ENCODE data around the gene CCDC171. TPM values are rescaled to one million over a fixed set of nuclear protein-coding genes. Genes with fewer than 3 reads are reported as not detected.

Gene CCDC171
- total and polyA plus RNA-seq, 2 experiments from 2014 or later = 0.73 to 2.9 TPM

DNA sequence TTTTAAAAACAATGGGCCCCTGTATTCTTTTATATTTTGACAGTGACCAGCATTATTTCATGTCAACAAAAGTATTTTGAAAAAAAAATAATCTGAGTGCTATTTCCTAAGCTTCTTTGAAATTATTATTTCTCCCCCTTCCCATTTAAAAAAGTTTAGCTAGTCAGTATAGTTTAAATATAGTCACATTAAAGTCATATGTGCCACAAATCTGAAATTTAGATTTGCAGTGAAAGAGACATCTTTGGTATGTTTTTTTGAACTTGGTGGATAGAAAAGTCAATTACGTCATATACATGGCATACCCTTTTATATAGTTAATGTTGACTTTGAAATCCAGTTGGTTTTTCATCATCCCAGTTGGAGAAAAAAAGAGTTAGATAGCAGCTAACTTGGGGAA lies 297.0 kb downstream of the CCDC171 start:
- Histone ChIP-seq H4K20me1 (ENCODE audit: insufficient read depth, poor library complexity, severe bottlenecking) (no peaks in the 10 kb centered on the region), H2AFZ (no peak overlapping the region), H3K4me2 (no peak overlapping the region), H3K4me3 (no peak overlapping the region), H3K27me3 (no peaks in the 10 kb centered on the region), H3K9me3 (ENCODE audit: low read depth) (no peaks in the 10 kb centered on the region), H3K36me3 (replicated peaks; ENCODE audit: insufficient read depth, low read depth) (no peaks in the 10 kb centered on the region), H3K27ac (no peak overlapping the region), H3K4me1 (ENCODE audit: insufficient read depth) (no peaks in the 10 kb centered on the region), H3K9me2 (replicated peaks; ENCODE audit: insufficient read depth) (no peaks in the 10 kb centered on the region), H3K79me2 (no peaks in the 10 kb centered on the region)
- TF ChIP-seq EZH2 (IDR thresholded peaks at IDR 0.05; ENCODE audit: borderline replicate concordance) (no peak), EZH2phosphoT487 (IDR thresholded peaks at IDR 0.05; ENCODE audit: low read depth, severe bottlenecking, unreplicated experiment) (no peak)
- TF ChIP-seq, protein P1, sequence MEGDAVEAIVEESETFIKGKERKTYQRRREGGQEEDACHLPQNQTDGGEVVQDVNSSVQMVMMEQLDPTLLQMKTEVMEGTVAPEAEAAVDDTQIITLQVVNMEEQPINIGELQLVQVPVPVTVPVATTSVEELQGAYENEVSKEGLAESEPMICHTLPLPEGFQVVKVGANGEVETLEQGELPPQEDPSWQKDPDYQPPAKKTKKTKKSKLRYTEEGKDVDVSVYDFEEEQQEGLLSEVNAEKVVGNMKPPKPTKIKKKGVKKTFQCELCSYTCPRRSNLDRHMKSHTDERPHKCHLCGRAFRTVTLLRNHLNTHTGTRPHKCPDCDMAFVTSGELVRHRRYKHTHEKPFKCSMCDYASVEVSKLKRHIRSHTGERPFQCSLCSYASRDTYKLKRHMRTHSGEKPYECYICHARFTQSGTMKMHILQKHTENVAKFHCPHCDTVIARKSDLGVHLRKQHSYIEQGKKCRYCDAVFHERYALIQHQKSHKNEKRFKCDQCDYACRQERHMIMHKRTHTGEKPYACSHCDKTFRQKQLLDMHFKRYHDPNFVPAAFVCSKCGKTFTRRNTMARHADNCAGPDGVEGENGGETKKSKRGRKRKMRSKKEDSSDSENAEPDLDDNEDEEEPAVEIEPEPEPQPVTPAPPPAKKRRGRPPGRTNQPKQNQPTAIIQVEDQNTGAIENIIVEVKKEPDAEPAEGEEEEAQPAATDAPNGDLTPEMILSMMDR (IDR thresholded peaks at IDR 0.05; ENCODE audit: poor library complexity) = no peak
- no peak for DNase-seq (ENCODE audit: low spot score)
- WGBS (ENCODE audit: low lambda C conversion rate, missing lambda C conversion rate) = 97% methylated on average over 1 of the region's 1 CpG

DNA sequence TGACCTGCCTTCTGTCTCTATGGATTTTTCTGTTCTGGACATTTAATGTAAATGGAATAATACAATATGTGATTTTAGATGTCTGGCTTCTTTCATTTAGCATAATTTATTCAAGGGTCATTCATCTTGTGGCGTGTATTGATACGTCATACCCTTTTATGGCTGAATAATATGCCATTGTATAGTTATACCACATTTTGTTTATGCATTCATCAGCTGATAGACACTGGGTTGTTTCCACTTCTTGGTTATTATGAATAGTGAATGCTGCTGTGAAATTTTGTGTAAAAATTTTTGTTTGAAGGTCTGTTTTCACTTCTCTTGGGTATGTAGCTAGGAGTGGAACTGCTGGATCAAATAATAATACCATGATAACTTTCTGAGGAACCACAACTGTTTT lies 298.9 kb downstream of the CCDC171 start:
- no peaks in the 10 kb centered on the region for H3K9me2 ChIP-seq (replicated peaks; ENCODE audit: insufficient read depth)

DNA sequence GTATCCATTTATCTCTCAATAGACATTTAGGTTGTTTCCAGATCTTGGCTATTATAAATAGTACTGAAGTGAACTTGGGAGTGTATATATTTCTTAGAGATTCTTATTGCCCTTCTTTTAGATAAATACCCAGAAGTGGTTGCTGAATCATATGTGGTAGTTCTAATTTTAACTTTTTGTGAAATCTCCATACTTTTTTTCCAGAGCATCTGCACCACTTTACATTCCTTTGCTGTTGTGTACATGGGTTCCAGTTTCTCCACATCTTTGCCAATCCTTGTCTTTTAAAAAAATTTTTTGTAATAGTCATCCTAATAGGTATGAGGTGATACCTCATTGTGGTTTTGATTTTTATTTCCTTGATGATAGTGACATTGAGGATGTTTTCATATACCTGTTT lies 303.7 kb downstream of the CCDC171 start:
- TF ChIP-seq EZH2phosphoT487 (IDR thresholded peaks at IDR 0.05; ENCODE audit: low read depth, severe bottlenecking, unreplicated experiment) (no peak), EZH2 (IDR thresholded peaks at IDR 0.05; ENCODE audit: borderline replicate concordance) (no peak)
- TF ChIP-seq, protein P1 (IDR thresholded peaks at IDR 0.05; ENCODE audit: poor library complexity) = no peak
- no peak for DNase-seq (ENCODE audit: low spot score)
- Histone ChIP-seq H2AFZ (no peak overlapping the region), H3K27ac (no peak overlapping the region), H3K9me2 (replicated peaks; ENCODE audit: insufficient read depth) (no peaks in the 10 kb centered on the region), H3K4me3 (no peak overlapping the region), H3K9me3 (ENCODE audit: low read depth) (no peaks in the 10 kb centered on the region), H3K4me2 (no peak overlapping the region), H3K36me3 (replicated peaks; ENCODE audit: insufficient read depth, low read depth) (no peaks in the 10 kb centered on the region), H4K20me1 (ENCODE audit: insufficient read depth, poor library complexity, severe bottlenecking) (no peaks in the 10 kb centered on the region), H3K79me2 (no peaks in the 10 kb centered on the region), H3K27me3 (no peaks in the 10 kb centered on the region), H3K4me1 (ENCODE audit: insufficient read depth) (no peaks in the 10 kb centered on the region)

More for the DNA sequence above, 298.9 kb downstream of the CCDC171 start:
- Histone ChIP-seq H3K27ac (no peak overlapping the region), H3K9me3 (ENCODE audit: low read depth) (no peaks in the 10 kb centered on the region), H3K4me3 (no peak overlapping the region), H3K4me1 (ENCODE audit: insufficient read depth) (no peaks in the 10 kb centered on the region), H3K79me2 (no peaks in the 10 kb centered on the region), H2AFZ (no peak overlapping the region), H3K27me3 (no peaks in the 10 kb centered on the region), H4K20me1 (ENCODE audit: insufficient read depth, poor library complexity, severe bottlenecking) (no peaks in the 10 kb centered on the region), H3K4me2 (no peak overlapping the region), H3K36me3 (replicated peaks; ENCODE audit: insufficient read depth, low read depth) (no peaks in the 10 kb centered on the region)
- DNase-seq (ENCODE audit: low spot score) = no peak
- TF ChIP-seq, protein P1 (IDR thresholded peaks at IDR 0.05; ENCODE audit: poor library complexity) = no peak
- no peak for TF ChIP-seq EZH2 (IDR thresholded peaks at IDR 0.05; ENCODE audit: borderline replicate concordance)
- no peak for TF ChIP-seq EZH2phosphoT487 (IDR thresholded peaks at IDR 0.05; ENCODE audit: low read depth, severe bottlenecking, unreplicated experiment)
- WGBS (ENCODE audit: low lambda C conversion rate, missing lambda C conversion rate) = 96% methylated on average over 2 of the region's 2 CpGs

DNA sequence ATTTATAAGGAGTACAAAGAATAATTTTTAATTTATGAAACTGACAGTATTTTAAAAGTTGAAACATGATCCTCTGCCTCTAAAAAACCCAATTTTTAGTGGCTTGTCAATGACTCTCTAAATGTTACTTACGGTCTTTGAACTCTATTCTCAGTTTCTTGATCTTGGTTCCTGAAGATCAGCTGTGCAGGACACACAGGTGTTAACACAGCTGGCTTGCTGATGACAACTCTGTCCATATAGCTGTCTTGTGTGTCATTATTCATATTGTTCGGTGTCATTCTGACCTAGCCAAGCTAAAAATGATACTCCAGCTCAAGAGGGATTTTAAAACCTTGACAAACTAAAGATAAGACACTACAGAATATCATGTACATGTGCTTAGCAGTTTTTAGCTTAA lies 314.5 kb downstream of the CCDC171 start:
- Histone ChIP-seq H3K4me1 (ENCODE audit: insufficient read depth) (no peaks in the 10 kb centered on the region), H3K4me3 (no peak overlapping the region), H2AFZ (no peak overlapping the region), H3K27me3 (no peaks in the 10 kb centered on the region), H3K4me2 (no peak overlapping the region), H4K20me1 (ENCODE audit: insufficient read depth, poor library complexity, severe bottlenecking) (no peaks in the 10 kb centered on the region), H3K36me3 (replicated peaks; ENCODE audit: insufficient read depth, low read depth) (no peaks in the 10 kb centered on the region), H3K9me2 (replicated peaks; ENCODE audit: insufficient read depth) (no peaks in the 10 kb centered on the region), H3K9me3 (ENCODE audit: low read depth) (no peaks in the 10 kb centered on the region), H3K79me2 (no peaks in the 10 kb centered on the region), H3K27ac (no peak overlapping the region)
- no peak for DNase-seq (ENCODE audit: low spot score)
- TF ChIP-seq EZH2phosphoT487 (IDR thresholded peaks at IDR 0.05; ENCODE audit: low read depth, severe bottlenecking, unreplicated experiment) = no peak
- TF ChIP-seq, protein P1 (IDR thresholded peaks at IDR 0.05; ENCODE audit: poor library complexity) = no peak
- TF ChIP-seq EZH2 (IDR thresholded peaks at IDR 0.05; ENCODE audit: borderline replicate concordance) = no peak
- 84% methylated on average over 2 of the region's 2 CpGs for WGBS (ENCODE audit: low lambda C conversion rate, missing lambda C conversion rate)

Measured in hepatocyte (in vitro differentiated cells).